Measurements from ENCODE around the gene ATG7. TPM values are rescaled to one million over a fixed set of nuclear protein-coding genes. Genes with fewer than 3 reads are reported as not detected.

ATG7 gene
- total and polyA plus RNA-seq, 2 experiments from 2014 or later, result 22.2 to 22.9 TPM

GRCh38 chr3:11413071-11413470, 140.9 kb downstream of the ATG7 start:
- no peak for DNase-seq (ENCODE audit: low read depth in 1 of 2, low spot score in 1 of 2)

GRCh38 chr3:11415099-11415498, 142.9 kb downstream of the ATG7 start:
- Histone ChIP-seq H3K27ac (no peak overlapping the region), H3K4me1 (ENCODE audit: low read depth) (no peaks in the 10 kb centered on the region), H3K36me3 (no peaks in the 10 kb centered on the region), H3K9me3 (ENCODE audit: low read depth) (no peaks in the 10 kb centered on the region), H3K4me3 (no peak overlapping the region), H3K27me3 (no peaks in the 10 kb centered on the region)
- no peak for TF ChIP-seq CTCF (IDR thresholded peaks at IDR 0.05; ENCODE audit: low read depth, low read length)
- DNase-seq (ENCODE audit: low read depth in 1 of 2, low spot score in 1 of 2), result no peak

More at GRCh38 chr3:11413071-11413470, 140.9 kb downstream of the ATG7 start:
- Histone ChIP-seq H3K4me3 (no peak overlapping the region), H3K36me3 (no peaks in the 10 kb centered on the region), H3K27me3 (no peaks in the 10 kb centered on the region), H3K4me1 (ENCODE audit: low read depth) (no peaks in the 10 kb centered on the region), H3K9me3 (ENCODE audit: low read depth) (no peaks in the 10 kb centered on the region), H3K27ac (no peak overlapping the region)
- TF ChIP-seq CTCF (IDR thresholded peaks at IDR 0.05; ENCODE audit: low read depth, low read length), result no peak

- H3K36me3 ChIP-seq, result no peaks in the 10 kb centered on the region
- peaks cover 4% of the 10 kb centered on the region for H3K4me1 ChIP-seq (ENCODE audit: low read depth)
- no peak for TF ChIP-seq CTCF (IDR thresholded peaks at IDR 0.05; ENCODE audit: low read depth, low read length)
- H3K9me3 ChIP-seq (ENCODE audit: low read depth), result no peaks in the 10 kb centered on the region
- no peaks in the 10 kb centered on the region for H3K27me3 ChIP-seq
- H3K4me3 ChIP-seq, result no peak overlapping the region
- no peak overlapping the region for H3K27ac ChIP-seq
- DNase-seq (ENCODE audit: low read depth in 1 of 2, low spot score in 1 of 2), result no peak
Measured at GRCh38 chr3:11420066-11420465, 147.9 kb downstream of the ATG7 start.

- Histone ChIP-seq H3K9me3 (ENCODE audit: low read depth) (no peaks in the 10 kb centered on the region), H3K36me3 (no peaks in the 10 kb centered on the region), H3K27me3 (no peaks in the 10 kb centered on the region), H3K27ac (no peak overlapping the region), H3K4me3 (no peak overlapping the region), H3K4me1 (ENCODE audit: low read depth) (peaks cover 4% of the 10 kb centered on the region)
- no peak for TF ChIP-seq CTCF (IDR thresholded peaks at IDR 0.05; ENCODE audit: low read depth, low read length)
- no peak for DNase-seq (ENCODE audit: low read depth in 1 of 2, low spot score in 1 of 2)
Measured at GRCh38 chr3:11422291-11422690, 150.1 kb downstream of the ATG7 start.

GRCh38 chr3:11423868-11424267, 151.7 kb downstream of the ATG7 start:
- no peak for TF ChIP-seq CTCF (IDR thresholded peaks at IDR 0.05; ENCODE audit: low read depth, low read length)

GRCh38 chr3:11424277-11424676, 152.1 kb downstream of the ATG7 start:
- no peaks in the 10 kb centered on the region for H3K9me3 ChIP-seq (ENCODE audit: low read depth)
- no peaks in the 10 kb centered on the region for H3K27me3 ChIP-seq

More at GRCh38 chr3:11423868-11424267, 151.7 kb downstream of the ATG7 start:
- Histone ChIP-seq H3K27ac (no peak overlapping the region), H3K27me3 (no peaks in the 10 kb centered on the region), H3K4me1 (ENCODE audit: low read depth) (peaks cover 4% of the 10 kb centered on the region), H3K36me3 (no peaks in the 10 kb centered on the region), H3K4me3 (no peak overlapping the region), H3K9me3 (ENCODE audit: low read depth) (no peaks in the 10 kb centered on the region)
- DNase-seq (ENCODE audit: low read depth in 1 of 2, low spot score in 1 of 2), result no peak

More at GRCh38 chr3:11424277-11424676, 152.1 kb downstream of the ATG7 start:
- no peak for DNase-seq (ENCODE audit: low read depth in 1 of 2, low spot score in 1 of 2)
- TF ChIP-seq CTCF (IDR thresholded peaks at IDR 0.05; ENCODE audit: low read depth, low read length), result no peak
- H3K27ac ChIP-seq, result no peak overlapping the region
- H3K4me1 ChIP-seq (ENCODE audit: low read depth), result peaks cover 4% of the 10 kb centered on the region
- no peaks in the 10 kb centered on the region for H3K36me3 ChIP-seq
- H3K4me3 ChIP-seq, result no peak overlapping the region

All from cardiac muscle cell (in vitro differentiated cells and primary cell).